Colonic mucosa (tissue), 4 donors: ENCODE results near the gene AGMAT. TPM values are rescaled to one million over a fixed set of nuclear protein-coding genes. Genes with fewer than 3 reads are reported as not detected.

Source experiments
- DNase-seq: peaks from one replicate; pipeline ENCODE4 v3.0.0-alpha.2; 2020
- H3K27ac ChIP-seq: fragments of 200-600 bp; one replicate; pipeline ENCODE4 v1.8.0; 2021
- H3K27me3 ChIP-seq: fragments of 200-600 bp; one replicate; pipeline ENCODE4 v1.8.0; 2021
- H3K36me3 ChIP-seq: fragments of 200-600 bp; one replicate; pipeline ENCODE4 v1.8.0; 2021
- H3K4me1 ChIP-seq: fragments of 200-600 bp; one replicate; pipeline ENCODE4 v1.8.0; 2021; ENCODE audit warnings: mild to moderate bottlenecking
- H3K4me3 ChIP-seq: fragments of 200-600 bp; one replicate; pipeline ENCODE4 v1.8.0; 2021
- H3K9ac ChIP-seq, 2 donors: one replicate each; pipeline ENCODE4 v1.7.0; 2013; ENCODE audit warnings: control low read depth in 2 of 2, low read depth in 2 of 2, low read length in 2 of 2
- H3K9me3 ChIP-seq: fragments of 200-600 bp; one replicate; pipeline ENCODE4 v1.8.0; 2021
- CTCF ChIP-seq: fragments of 200-600 bp; IDR thresholded peaks from one replicate; pipeline ENCODE4 v1.8.0; 2022; ENCODE audit warnings: antibody characterized with exemption, mild to moderate bottlenecking
- intact Hi-C: fragments of 100-400 bp; cut with DNase I; formaldehyde crosslinking; loops from one replicate; pipeline ENCODE4 v1.14.1; 2022
- total RNA-seq, 2 donors: library from RNA; stranded (reverse); fragmentation: NEBNext Ultra II Directional in 1 of 2; extraction: Animal tissue kit (Norgen Biotek cat#: 25700) in 1 of 2; gene quantifications; one replicate each; pipeline ENCODE4 v1.2.1, GENCODE V29; 2021
- donor health status: healthy.
- donor health status: DM: no; HTN: no; CAD: no.
- donor health status: DM: no; HTN: no; CAD: no.

Gene AGMAT
- total RNA-seq, 2 donors from 2014 or later, result 21.6 to 54.2 TPM

- no peaks in the 10 kb centered on the region for H3K36me3 ChIP-seq
- peaks cover 19% of the 10 kb centered on the region for H3K4me1 ChIP-seq
- peak; percentile 99 for DNase-seq
- no peaks in the 10 kb centered on the region for H3K9me3 ChIP-seq
- peak within 1 kb of the TSS; percentile 99 for H3K27ac ChIP-seq
- intact Hi-C loops, result no loop called here
- peak within 1 kb of the TSS; percentile 93 for H3K4me3 ChIP-seq
- H3K9ac ChIP-seq, result peak within 1 kb of the TSS; percentile 99 to 100
- no peak for TF ChIP-seq CTCF
- H3K27me3 ChIP-seq, result no peaks in the 10 kb centered on the region
Observed at GRCh38 chr1:15617173-15618076, 32.6 kb upstream of the AGMAT start, which contains the start of gene DDI2. TSS of gene DDI2 (plus strand) at chr1:15617458. CDS start at chr1:15617671, 213 bp downstream.

- peak overlapping the region; percentile 43 for H3K4me3 ChIP-seq
- H3K36me3 ChIP-seq, result no peaks in the 10 kb centered on the region
- peak; percentile 24 for DNase-seq
- H3K9me3 ChIP-seq, result no peaks in the 10 kb centered on the region
- H3K4me1 ChIP-seq, result peaks cover 19% of the 10 kb centered on the region
- intact Hi-C loops, result no loop called here
- no peaks in the 10 kb centered on the region for H3K27me3 ChIP-seq
- TF ChIP-seq CTCF, result no peak
- H3K9ac ChIP-seq, result peak overlapping the region; percentile 62 to 66
- peak overlapping the region; percentile 99 for H3K27ac ChIP-seq
Observed at GRCh38 chr1:15616373-15617172, 31.7 kb upstream of the AGMAT start.

- no peaks in the 10 kb centered on the region for H3K9me3 ChIP-seq
Observed at GRCh38 chr1:15610167-15610566, 25.3 kb upstream of the AGMAT start.

GRCh38 chr1:15609631-15610030 is 24.8 kb upstream of the AGMAT start:
- H3K9ac ChIP-seq, result no peak overlapping the region
- H3K27ac ChIP-seq, result no peak overlapping the region
- H3K27me3 ChIP-seq, result no peaks in the 10 kb centered on the region
- no peaks in the 10 kb centered on the region for H3K4me1 ChIP-seq
- intact Hi-C loops, result no loop called here
- no peaks in the 10 kb centered on the region for H3K36me3 ChIP-seq
- TF ChIP-seq CTCF, result no peak
- H3K4me3 ChIP-seq, result no peak overlapping the region
- DNase-seq, result no peak
- no peaks in the 10 kb centered on the region for H3K9me3 ChIP-seq

More at GRCh38 chr1:15610167-15610566, 25.3 kb upstream of the AGMAT start:
- Histone ChIP-seq H3K9ac (no peak overlapping the region), H3K27me3 (no peaks in the 10 kb centered on the region), H3K4me1 (no peaks in the 10 kb centered on the region), H3K27ac (no peak overlapping the region), H3K4me3 (no peak overlapping the region), H3K36me3 (no peaks in the 10 kb centered on the region)
- no peak for TF ChIP-seq CTCF
- no peak for DNase-seq
- intact Hi-C loops, result no loop called here
